Middle frontal gyrus (tissue), 1 donor: ENCODE results near the gene TRIM2.
"Not testable (repeated sequence)": the region's sequence is repeated elsewhere in the genome, so short reads cannot be mapped to it uniquely, and the experiment has no call there.

Experiments
- DNase-seq: peaks from one replicate; pipeline ENCODE4 v3.0.0-alpha.2; 2015; ENCODE audit warnings: low spot score; ENCODE audit errors: extremely low spot score

The TRIM2 gene

DNA sequence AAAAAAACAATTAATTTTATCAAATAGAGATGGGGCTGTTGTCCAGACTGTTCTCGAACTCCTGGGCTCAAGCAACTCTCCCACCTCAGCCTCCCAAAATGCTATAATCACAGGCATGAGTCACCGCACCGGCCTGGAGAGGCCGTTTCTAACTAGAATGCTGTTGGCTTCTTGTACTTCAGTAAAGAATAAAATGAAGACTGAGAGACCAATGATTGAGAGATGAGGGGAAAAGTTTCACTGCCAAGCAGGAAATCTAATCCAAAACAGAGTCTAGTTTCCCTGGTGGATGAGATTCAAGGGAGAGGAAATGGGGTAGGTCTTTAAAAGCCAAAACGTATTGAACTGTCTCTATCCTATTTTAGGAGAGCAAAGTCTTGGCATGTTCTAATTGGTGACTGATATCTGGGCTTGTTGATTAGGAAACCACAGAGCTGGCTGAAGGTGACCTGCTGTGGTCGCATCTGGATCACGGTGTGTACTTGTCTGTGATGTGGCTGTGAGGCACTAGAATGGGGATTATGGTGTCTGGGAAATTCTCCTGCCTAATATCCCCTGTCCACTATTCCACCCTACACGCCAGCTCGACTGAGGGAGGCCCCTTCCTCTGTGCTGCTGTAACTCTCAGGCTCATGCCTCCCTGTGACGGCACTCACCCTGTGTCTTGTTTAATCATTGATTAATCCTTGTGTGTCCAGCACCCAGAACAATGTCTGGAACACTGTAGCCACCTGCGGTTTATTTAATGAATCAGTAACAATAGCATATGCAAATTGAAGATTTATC, 15.0 kb upstream of the TRIM2 start:
- DNase-seq = no peak

GRCh38 chr4:153191795-153192363, 12.4 kb upstream of the TRIM2 start:
- no peak for DNase-seq

GRCh38 chr4:153197301-153197700, 6.9 kb upstream of the TRIM2 start:
- DNase-seq = no peak

- DNase-seq = no peak
Measured at GRCh38 chr4:153198719-153199118, 5.5 kb upstream of the TRIM2 start.

DNA sequence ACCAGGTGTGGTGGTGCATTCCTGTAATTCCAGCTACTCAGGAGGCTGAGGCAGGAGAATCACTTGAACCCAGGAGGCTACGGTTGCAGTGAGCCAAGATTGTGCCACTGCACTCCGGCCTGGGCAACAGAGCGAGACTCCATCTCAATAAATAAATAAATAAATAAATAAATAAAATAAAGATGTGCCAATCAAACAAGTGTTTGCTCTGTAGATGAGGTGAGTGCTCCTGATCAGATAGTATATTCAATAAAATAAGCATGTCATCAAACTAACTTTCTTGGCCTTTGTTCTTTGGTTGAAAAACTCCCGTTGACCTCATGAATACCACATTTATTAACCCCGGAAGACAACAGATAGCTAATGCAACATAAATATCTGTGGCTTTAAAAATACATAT, 497 bp upstream of the TRIM2 start:
- DNase-seq = not testable (repeated sequence)

DNA sequence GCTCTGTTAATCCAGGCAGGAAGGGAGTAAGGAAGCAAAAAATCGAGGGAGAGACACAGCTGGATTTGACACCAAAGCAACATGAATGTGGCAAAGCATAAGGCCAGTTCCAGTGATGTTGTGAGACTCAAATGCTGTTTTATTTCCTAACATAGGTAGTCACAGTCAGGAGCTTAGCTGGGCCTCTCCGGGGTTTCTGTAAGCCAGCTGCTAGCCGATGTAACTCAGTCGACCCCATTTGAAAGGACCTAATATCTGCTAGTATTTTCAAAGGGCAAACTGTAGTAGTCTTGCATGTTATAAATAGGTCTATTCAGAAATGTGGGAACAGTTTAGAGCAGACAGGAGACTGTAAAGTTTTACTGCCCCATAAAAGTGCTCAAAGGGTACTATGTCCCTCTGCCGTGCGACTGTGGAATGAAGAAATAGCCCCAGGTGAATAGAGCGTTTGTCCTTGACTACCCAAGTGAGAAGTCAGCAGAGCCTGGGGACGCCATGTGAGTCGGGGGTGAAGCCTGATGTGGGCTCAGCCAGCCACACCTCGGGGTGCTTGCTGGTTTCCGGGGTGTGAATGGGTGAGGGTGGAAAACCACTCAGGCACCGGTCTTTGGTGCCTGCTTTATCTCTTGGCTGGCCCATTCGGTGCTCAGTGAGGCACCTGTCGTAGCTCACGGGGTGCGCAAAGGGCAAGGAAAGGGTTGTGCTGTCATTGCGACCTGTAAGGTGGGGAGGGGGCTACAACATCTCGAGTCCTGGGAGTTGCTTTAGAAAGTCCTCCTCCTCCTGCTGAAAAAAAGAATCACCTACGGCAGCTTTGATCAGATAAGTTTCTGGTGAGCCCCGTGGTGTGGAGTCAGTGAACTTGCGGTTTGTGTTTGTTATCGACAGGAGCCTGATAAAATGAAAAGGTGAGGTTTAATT, 745 bp downstream of the TRIM2 start:
- no peak for DNase-seq

- no peak for DNase-seq
Measured at GRCh38 chr4:153205757-153206156, 1.5 kb downstream of the TRIM2 start.

DNA sequence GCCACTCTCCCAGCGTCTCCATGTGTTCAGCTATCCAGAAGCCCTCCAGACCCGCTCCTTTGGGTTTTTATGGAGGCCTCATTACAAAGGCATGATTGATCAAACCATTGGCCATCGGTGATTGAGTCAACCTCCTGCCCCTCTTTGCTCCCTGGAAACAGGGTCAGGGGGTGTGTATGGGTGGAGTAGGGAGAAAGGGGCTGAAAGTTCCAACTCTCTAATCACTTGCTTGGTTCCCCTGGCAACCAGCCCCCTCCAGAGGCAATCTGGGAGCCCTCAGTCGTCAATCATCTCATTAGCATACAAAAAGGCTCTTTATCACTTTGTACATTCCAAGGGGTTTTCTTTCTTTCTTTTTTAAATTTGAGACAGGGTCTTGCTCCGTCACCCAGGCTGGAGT, 2.3 kb downstream of the TRIM2 start:
- DNase-seq = no peak

GRCh38 chr4:153207027-153207426, 2.8 kb downstream of the TRIM2 start:
- DNase-seq = no peak

- no peak for DNase-seq
Measured at GRCh38 chr4:153207567-153207966, 3.3 kb downstream of the TRIM2 start.

GRCh38 chr4:153209410-153209809, 5.2 kb downstream of the TRIM2 start:
- no peak for DNase-seq

DNA sequence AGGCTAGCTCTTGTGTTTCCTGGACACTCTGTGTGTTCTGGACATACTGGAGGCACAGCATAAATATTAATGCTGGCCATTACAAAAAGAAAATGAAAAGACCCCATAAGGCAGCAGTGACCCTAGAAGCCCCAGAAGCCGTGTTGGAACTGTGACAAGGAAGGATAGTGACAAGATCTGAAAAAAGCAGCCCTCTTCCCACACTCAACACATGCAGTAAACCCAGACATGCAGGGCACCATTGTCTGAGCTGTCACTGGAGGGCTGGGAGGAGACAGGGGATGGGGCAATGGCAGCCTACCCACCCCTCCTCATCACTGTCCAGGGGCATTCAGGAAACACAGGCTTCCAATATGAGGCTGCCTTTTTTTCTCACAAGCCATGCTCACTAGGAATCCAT, 6.5 kb downstream of the TRIM2 start:
- DNase-seq = no peak

GRCh38 chr4:153211986-153212728, 7.9 kb downstream of the TRIM2 start:
- DNase-seq = no peak

DNA sequence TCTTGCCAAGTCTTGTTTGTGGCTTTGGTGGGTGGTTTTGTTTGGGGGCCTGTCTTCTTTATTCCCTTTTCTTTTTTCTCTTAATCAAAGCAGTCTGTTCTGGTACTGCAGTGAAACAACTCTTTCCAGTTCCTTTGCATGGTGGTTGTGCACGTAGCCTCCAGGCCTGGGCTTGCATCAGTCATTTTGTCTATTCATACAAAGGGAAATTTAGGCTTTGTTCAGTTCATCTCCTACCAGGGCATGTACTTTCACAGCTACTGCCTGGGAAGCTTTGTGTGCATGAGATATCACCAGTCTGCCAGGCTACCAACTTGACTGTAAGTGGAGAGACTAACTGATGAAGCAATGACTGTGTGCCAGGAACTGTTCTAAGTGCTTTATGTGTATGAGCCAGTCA, 8.5 kb downstream of the TRIM2 start:
- no peak for DNase-seq

DNA sequence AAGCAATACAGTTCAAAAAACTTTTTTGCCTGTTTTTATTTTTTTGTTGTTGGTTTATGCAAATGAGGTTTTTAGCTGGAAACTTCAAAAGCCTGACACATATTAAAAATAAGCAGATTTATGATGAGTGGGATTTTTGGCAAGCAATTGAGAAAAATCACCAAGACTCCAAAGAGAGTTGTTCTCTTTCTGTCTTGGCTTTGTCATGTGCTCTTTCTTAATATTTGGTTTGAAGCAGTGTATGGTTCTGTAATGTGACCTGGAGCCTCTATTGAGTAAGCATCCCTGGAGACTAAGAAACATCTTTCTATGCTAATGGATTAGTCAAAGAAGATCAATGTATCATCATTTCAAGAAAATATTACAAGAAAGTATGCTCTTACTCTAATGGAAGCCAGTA, 11.7 kb downstream of the TRIM2 start:
- DNase-seq = no peak

- no peak for DNase-seq
Measured at GRCh38 chr4:153216546-153216945, 12.3 kb downstream of the TRIM2 start.

GRCh38 chr4:153217440-153217839, 13.2 kb downstream of the TRIM2 start:
- no peak for DNase-seq

DNA sequence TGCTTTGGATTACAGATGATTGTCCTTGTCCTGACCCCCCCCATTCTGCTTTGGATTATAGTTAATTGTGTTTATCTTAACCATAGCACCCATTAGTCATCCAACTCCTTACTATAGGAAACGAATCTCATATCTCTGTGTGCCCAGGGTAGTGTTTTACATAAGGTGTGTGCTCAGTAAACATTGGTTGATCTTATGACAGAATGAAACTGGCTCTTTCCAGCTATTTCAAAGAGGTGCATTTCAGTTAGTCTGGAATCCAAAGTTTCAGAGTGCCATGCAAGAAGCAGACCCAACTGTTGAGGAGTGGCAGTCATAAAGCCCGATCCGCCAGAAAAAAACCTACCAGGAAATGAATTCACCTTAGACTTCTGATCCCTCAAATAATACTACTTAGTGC, 14.7 kb downstream of the TRIM2 start:
- no peak for DNase-seq

GRCh38 chr4:153220682-153221395, 16.6 kb downstream of the TRIM2 start:
- no peak for DNase-seq

DNA sequence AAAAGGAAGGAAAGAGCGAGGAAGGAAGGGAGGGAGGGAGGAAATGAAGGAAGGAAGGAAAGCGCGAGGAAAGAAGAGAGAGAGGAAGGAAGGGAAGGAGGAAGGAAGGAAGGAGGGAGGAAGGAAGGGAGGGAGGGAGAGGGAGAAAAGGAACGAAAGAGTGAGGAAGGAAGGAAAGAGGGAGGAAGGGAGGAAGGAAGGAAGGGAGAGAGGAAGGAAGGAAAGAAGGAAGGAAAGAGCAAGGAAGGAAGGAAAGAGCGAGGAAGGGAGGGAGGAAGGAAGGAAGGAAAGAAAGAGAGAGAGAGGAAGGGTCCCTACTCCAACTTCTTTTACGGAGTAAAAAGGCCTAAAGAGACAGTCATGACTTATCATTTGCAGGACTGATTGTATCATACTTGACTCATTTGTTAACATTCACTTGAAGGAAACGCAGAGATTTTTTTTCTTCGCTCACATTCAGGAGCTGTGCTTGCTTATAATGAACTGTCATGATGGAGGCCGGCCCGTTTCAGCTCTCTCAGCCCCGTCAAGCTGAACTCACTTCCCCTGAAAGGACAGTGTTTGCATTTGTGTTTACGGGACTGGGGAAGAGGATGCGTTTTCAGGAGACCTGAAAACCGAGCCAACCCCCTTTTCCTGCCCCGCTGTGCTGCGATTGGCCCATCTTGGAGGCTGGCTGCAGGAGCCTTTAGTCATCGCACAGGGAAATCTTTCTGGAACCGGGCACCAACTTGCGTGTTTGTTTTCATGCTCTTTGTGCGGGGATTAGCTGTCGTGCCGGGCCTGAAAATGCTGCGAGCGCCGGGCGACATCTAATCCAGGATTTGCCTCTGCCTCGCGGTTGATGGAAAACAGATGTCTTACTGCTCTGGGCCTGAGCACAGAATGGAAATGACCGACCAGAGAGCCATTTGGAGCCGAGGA, 17.8 kb downstream of the TRIM2 start:
- DNase-seq = no peak
